ENCODE measurements around the gene PLA2G2F.

DNA sequence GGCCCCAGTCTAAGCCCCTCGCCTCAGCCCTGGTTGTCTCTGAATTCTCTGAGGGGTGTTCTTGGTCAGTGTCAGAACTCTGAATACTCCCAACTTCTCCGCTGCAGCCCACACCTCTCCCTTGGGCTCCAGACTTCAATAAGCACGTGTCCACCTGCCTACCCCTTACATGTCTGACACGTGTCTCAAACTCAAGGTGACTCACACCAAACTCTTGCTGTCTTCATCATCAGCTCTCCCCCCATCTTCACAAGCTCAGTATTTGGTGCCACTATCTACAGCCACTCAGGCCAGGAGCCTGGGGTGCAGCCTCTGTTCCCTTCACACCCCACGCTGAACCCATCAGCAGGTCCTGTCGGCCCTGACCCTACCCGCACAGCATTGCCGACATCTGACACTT, 28.0 kb downstream of the PLA2G2F start:
- TF ChIP-seq POLR2A (IDR thresholded peaks at IDR 0.05) (no peak), POLR2AphosphoS5 (IDR thresholded peaks at IDR 0.05) (no peak), EP300 (IDR thresholded peaks at IDR 0.05; ENCODE audit: low read depth) (no peak)
- TF ChIP-seq, protein P1, sequence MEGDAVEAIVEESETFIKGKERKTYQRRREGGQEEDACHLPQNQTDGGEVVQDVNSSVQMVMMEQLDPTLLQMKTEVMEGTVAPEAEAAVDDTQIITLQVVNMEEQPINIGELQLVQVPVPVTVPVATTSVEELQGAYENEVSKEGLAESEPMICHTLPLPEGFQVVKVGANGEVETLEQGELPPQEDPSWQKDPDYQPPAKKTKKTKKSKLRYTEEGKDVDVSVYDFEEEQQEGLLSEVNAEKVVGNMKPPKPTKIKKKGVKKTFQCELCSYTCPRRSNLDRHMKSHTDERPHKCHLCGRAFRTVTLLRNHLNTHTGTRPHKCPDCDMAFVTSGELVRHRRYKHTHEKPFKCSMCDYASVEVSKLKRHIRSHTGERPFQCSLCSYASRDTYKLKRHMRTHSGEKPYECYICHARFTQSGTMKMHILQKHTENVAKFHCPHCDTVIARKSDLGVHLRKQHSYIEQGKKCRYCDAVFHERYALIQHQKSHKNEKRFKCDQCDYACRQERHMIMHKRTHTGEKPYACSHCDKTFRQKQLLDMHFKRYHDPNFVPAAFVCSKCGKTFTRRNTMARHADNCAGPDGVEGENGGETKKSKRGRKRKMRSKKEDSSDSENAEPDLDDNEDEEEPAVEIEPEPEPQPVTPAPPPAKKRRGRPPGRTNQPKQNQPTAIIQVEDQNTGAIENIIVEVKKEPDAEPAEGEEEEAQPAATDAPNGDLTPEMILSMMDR (IDR thresholded peaks at IDR 0.05): no peak

Data from transverse colon (tissue), 4 donors.